Superior temporal gyrus (tissue), 1 donor: ENCODE measurements around the gene APPBP2.
A peak's percentile ranks its signal among the peaks of the same experiment; 100 is the strongest.
"Not testable (repeated sequence)": the region's sequence is repeated elsewhere in the genome, so short reads cannot be mapped to it uniquely, and the experiment has no call there.

Experiments
- DNase-seq: peaks from one replicate; pipeline ENCODE4 v3.0.0-alpha.2; 2016; ENCODE audit errors: extremely low spot score

APPBP2 gene

DNA sequence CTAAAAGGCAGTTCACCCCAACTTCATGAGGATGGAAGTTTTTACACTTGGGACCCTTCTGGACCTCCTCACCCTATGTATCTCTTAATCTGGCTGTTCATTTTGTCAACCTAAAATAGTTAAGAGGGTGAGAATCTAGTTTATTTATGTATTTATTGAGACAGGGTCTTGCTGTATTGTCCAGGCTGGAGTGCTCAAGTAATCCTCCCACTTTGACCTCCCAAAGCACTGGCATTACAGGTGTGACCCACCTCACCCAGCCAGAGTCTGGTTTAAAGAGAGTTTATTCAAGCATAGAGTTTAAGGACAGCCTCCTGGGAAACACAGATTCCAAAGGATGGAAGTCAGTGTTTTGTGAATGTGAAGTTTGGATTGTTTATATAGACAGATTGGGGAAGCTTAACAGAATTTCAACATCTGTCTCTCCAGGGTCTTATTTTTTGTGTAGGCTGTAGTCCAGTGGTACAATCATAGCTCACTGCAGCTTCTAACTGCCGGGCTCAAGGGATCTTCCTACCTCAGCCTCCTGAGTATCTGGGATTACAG is 8.0 kb upstream of the APPBP2 start:
- DNase-seq = no peak

DNA sequence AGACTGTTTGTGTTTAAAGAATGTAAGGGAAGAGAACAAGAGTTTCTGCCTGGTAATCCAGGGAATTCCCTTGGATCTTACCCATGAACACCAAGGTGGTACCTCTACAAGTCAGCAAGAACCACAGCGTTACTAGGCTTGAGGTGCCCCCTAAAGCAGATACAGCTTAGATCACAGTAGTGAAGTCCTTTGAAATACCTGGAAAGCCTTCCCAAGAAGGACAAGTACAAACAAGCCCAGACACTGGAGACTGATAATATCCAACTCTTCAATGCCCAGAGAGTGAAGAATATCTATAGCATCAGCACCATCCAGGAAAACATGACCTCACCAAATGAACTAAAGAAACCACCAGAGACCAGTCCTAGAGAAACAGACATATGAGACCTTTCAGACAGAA is 3.8 kb upstream of the APPBP2 start:
- no peak for DNase-seq

DNA sequence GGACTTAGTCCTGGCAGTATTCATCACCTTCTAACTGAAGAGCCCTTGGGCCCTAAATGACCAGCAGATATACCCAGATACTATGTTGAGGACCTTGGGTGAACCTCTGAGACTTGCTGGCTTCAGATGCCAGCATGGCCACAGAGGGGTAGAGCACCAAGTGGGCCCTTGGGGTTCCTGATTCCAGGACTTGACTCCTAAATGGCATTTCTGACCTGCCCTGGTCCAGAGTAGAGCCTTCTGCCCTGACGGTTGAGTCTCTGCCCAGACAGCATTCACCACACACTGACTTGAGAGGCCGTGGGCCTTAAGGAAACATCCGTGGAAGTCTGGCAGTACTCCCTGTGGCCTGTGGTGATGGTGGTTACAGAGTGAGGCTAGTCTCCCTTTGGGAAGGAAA is 2.8 kb upstream of the APPBP2 start:
- no peak for DNase-seq

DNA sequence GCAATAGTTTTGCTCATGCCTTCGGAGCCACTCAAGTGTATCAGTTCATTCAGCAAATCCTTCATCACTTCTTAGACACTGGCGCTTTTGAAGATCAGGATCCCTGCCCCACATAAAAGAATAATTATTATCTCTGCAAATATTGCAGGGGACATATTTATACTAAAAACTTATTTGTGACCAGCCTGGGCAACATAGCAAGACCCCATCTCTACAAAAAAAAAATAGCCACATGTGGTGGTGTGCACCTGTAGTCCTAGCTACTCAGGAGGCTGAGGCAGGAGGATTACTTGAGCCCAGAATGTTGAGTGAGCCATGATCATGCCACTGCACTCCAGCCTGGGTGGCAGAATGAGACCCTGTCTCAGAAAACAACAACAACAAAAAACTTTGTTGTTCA is 1.7 kb upstream of the APPBP2 start:
- no peak for DNase-seq

DNA sequence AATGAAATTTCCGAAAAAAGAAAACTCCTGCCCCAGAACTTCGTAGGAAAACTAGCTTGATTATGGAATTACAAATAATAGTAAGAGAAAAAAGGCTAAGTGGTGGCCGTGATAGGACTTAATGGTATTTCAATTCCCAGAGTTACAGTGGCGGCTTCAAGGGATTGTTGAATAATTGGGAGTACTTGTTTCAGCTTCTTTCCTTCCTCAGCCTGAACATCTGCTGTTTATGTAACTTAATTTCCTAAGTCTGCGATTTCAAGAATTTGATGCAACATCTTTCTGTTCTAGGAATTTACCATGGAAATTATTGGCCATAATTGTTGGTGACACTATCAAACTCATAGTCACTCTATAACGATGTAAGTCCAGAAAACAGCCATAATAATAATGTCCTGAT is 684 bp upstream of the APPBP2 start:
- DNase-seq = no peak

DNA sequence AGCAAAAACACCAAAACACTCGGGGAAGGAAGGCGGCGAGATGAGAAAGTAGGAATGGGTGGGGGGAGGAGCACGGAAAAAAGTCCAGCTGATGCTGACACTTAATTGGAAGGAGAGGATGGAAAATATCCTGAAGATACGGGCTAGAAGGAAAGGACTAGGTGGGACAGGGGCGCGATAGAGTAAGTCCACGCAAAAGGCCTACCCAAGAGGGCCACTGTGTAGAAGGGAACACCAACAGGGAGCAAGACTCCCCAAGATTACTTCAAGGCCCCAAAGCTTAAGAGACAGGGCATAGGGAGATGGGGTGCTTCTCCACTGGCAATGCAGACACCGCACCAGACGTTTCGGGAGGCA is 736 bp downstream of the APPBP2 start:
- no peak for DNase-seq

DNA sequence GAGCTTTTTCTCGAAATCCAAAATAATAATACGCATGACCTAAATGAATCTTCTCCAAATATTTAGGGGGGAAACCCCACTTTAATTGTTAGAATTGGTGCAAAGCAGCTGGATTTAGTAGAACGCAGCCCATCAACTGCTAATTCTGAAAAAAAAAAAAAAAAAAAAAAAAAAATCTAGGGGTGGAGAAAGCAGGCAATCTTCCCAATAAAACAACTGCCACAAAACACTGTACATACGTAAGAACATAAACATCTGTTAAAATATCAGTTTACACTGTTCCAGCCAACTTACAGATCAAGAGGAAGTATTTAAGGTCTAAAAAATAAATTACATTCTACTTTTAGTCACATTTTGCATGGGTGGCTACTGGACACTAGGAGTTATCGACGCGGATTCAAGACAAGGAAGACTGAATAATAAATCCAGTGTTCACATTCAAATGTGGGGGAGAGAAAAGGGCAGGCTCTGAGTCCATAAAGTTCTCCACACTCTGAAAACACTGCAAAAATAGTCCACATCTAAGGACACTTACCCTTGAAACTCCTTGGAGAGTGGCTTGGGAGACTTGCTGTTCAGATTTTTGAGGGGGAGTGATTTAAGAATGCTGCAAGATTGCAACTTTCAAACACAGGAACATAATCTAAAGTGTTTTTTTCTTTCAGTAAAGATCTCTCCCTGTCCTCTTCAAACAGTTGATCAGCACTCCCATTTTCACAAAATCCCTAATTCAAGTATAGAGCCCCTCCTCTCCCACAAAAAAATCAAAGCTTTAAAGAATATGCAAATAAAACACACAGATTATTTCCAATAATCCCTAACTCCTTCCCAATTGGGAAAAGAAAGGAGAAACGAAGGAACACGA is 1.3 kb downstream of the APPBP2 start:
- peak; percentile 55 for DNase-seq

DNA sequence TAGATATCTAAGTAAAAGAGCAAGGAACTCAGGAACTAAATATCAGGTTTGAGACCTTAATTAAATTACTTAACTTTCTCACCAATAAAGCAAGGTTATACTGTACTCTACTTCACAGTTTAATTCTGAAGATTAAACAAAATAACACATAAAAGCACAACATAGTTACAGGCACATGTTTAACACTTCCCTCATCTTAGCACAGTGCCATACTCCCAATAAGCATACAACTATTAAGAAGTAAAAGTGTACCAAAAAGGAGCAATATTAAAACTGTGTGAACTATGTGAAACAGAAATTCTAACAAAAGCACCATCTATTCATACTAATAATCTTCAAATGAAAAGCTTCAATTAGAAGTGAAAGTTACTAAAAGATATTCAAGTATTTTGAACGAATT is 2.2 kb downstream of the APPBP2 start:
- no peak for DNase-seq

DNA sequence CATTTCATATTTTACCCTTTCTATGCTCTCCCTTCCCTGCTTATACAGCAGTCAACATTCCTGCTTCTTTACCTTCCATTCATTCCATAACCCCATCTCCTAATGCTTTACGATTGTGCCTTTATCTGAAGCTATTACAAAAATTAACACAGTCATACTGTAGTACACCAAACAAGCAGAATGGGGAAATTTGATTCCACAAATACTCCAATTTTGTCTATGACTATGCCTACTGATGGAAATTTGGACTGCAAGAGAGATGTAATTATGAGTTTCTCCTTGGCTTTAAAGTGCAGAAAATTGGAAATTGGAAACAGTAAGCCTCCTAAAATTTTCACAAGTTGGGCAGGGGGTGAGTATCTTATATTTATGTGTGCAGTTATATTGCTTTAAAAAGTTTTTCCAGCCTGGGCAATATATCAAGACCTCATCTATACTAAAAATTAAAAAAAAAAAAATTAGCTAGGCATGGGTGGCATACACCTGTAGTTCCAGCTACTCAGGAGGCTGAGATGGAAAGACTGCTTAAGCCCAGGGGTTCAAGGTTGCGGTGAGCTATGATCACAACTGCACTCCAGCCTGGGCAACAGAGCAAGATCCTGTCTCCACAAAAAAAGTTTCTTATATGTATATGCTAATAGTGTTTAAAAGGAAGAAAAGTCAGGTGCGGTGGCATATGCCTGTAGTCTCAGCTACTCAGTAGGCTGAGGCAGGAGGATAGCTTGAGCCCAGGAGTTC is 3.0 kb downstream of the APPBP2 start:
- no peak for DNase-seq

DNA sequence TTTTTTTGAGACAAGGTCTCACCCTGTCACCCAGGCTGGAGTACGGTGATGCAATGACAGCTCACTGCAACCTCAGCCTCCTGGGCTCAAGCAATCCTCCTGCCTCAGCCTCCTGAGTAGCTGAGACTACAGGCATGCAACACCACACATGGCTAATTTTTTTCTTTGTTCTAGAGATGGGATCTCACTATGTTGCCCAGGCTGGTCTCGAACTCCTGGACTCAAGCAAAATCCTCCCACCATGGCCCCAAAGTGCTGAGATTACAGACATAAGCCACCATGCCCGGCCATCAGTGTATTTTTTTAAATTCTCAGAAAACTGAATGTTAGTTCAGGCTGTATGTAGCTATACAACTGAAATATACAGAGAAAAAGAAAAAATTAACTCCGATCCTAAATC is 6.2 kb downstream of the APPBP2 start:
- no peak for DNase-seq

DNA sequence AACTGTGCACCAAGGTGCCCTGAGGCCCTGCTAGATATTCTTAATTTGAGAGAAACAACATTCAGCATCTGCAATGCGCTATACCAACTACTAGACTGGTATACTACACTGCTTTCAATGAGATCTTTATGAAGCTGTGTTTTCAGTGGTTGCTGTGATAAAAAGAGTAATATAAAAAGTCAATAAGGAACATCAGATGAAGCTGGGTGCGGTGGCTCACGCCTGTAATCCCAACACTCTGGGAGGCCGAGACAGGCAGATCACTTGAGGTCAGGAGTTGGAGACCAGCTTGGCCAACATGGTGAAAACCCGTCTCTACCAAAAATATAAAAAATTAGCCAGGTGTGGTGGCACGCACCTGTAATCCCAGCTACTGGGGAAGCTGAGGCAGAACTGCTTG is 10.4 kb downstream of the APPBP2 start:
- DNase-seq = not testable (repeated sequence)

DNA sequence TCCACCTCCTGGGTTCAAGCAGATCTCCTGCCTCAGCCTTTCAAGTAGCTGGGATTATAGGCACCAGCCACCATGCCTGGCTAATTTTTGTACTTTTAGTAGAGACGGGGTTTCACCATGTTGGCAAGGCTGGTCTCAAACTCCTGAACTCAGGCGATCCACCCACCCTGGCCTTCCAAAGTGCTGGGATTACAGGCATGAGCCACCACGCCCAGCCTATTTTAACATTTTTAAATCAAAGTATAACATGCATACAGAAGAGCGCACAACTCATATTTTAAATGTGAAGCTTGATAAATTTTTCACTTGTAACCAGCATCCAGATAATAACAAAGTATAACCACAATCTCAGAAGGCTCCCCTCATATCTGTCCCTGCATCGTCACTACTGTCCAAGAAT is 10.8 kb downstream of the APPBP2 start:
- not testable (repeated sequence) for DNase-seq

DNA sequence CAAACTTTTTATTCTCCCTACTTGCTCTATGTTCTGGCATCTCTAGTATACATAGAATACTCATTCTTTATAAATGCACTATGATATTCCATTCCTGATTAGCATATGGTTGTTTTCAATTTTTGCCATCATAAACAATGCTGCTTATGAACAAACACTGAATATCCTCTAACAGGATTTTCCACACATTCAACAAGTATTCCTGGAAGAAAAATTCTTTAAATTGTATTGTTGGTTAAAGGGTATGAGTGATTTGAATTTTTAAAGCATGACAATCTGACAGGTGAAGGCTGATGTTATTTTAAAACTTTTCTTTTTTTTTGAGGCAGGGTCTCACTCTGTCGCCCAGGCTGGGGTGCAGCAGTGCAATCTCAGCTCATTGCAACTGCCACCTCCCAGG is 11.5 kb downstream of the APPBP2 start:
- no peak for DNase-seq

DNA sequence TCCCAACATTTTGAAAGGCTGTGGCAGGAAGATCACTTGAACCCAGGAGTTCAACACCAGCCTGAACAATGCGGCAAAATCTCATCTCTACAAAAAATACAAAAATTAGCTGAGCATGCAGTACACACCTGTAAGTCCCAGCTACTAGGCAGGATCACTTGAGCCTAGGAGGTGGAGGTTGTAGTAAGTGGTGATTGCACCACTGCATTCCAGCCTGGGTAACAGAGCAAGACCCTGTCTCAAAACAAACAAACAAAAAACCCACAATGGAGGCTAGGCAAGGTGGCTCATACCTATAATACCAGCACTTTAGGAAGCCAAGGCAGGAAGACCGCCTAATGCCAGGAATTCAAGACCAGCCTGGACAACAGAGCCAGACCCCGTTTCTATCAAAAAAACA is 12.0 kb downstream of the APPBP2 start:
- DNase-seq = no peak

DNA sequence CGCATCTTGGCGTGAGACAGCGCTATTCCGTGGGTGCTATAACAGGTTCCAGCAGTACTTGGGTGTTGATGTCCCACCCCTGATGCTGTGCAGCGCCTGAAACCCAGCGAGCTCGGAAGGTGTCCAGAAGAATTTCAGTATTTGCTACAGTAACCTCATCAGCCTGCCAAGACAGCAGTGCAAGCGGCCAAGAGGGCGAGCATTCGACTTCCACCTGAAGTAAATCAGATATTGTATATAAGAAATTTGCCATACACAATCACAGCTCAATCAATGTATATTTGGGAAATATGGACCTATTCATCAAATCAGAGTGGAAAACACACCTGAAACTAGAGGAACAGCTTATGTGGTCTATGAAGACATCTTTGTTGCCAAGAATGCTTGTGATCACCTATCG is 13.0 kb downstream of the APPBP2 start:
- DNase-seq = no peak

DNA sequence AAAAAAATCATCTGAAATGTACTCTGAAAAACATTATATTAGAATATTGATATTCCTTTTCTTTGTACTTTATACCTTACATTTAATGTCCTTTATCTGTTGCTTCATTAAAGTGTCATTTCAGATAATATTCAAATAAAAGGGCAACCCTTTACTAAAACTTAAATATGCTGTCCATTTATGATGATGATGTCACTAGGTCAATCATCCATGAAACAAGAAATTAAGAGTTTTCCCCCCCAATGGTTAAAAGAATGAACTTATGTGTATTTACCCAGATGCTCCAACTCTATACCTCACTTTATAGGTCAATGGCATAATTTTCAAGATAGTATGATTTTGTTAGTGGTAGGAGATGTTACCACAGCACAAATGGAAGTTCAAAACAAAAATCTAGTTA is 15.3 kb downstream of the APPBP2 start:
- DNase-seq = no peak

DNA sequence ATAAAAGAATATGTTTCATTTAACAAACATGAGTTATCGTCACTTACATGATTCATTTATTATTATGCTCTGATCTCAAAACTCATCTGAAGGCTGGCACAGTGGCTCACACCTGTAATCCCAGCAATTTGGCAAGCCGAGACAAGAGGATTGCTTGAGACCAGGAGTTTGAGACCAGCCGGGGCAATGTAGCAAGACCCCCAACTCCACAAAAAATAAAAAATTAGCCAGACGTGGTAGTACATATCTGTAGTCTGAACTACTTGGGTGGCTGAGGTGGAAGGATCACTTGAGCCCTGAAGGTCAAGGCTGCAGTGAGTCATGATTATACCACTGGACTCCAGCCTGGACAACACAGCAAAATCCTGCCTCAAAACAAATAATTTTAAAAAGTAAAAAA is 16.0 kb downstream of the APPBP2 start:
- no peak for DNase-seq

DNA sequence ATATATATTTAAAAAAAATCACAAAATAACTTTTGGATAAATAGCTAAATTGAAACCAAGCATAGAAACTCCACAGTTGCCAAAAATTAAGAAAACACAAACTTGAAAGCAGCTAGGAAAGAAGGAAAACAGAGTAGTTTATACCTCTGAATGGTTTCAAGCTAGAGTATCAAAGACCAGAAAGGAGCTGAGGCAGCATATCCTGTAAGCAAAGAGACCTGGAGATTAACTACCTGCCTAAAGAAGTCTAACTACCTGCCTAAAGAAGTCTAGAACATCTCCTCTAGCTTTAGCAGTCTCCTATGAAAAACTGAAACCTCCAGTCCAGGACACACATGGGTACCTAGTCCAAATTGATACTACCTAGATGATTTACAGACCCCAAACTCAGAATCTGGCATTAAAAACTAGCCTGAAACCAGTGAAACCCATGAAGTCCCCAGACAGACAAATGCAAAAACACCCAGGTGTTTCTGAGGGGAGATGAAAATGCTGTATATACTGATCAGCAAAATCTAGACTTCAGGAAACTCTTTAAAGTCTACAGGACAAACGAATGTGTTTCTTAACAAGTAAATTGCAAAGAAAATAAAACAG is 17.6 kb downstream of the APPBP2 start:
- no peak for DNase-seq

DNA sequence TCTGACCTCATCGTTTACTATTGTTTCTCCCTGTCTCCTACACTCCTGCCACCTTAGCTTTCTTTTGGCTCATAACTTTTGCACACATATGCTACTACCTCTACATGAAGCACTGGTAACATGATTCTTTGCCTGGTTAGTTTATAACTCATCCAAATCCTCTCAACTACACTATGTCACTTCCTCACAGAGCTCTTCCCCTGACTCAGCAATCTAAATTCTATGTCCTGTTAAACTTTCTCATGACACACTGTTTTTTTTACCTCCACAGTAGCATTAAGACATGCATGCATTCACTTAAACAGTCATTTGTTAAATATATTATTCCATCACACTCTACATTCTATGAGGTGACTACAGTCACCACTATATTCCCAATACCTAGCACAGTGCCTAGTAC is 19.7 kb downstream of the APPBP2 start:
- DNase-seq = no peak

DNA sequence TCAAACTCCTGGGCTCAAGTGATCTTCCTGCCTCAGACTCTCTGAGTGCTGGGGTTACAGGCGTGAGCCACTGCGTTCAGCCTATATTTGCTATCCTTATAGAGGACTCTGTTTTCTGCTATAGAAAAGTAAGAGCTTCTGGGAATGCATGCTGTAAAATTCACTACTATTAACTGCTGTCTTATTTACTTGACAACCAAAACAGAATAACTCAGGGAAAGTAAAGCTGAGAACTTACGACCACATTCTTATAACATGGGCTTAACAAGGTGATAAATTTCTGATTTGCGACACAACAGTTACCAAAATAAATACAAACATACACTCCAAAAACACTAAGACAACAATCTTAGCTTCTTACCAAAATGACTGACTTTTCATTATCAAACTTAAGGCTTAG is 23.9 kb downstream of the APPBP2 start:
- DNase-seq = no peak

DNA sequence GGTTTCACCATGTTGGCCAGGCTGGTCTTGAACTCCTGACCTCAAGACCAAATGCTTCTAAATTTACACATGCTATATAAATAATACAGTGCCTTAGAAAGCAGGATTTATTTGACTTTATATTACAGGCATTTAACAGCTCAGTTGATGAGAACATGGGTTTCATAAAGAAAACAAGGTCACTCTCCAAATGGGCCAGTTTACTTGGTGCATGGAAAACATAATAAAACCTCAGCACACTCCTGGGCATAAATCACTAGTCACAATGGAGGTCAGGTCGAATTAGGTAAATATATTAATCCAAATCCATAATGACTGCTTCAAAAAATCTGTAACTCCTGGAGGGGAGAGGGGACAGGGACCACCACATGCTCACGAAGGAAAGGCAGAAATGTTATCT is 24.5 kb downstream of the APPBP2 start:
- DNase-seq = no peak

DNA sequence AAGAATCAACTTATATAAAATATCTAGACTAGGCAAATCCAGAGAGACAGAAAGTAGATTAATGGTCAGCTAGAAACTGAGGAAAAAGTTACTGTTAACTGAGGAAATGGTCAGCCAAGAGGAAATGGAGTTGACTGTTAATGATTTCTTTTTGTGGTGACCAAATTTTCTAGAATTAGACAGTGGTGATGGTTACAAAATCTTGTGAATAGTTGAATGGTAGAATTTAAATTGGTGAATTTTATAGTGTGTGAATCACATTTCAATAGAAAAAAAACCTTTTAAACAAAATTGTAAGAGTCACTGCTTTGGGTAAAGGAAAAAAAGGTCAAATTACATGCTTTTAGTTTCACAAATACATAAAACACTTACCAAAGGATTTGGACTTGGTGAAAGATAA is 30.0 kb downstream of the APPBP2 start:
- DNase-seq = no peak

DNA sequence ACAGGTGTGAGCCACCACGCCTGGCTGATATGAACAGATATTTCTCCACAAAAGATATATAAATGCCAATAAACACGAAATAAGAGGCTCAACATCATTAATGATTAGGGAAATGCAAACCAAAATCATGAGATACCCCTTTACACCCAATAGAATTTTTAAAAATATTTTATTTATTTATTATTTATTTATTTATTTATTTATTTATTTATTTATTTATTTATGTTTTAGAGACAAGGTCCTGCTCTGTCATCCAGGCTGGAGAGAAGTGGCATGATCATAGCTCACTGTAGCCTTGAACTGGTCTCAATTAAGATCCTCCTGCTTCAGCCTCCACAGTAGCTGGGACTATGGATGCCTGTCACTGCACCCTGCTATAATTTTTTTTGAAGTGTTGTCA is 30.8 kb downstream of the APPBP2 start:
- DNase-seq = no peak
